ENCODE results near the gene CDH23. TPM values are rescaled to one million over a fixed set of nuclear protein-coding genes. Genes with fewer than 3 reads are reported as not detected.

CDH23 gene
- total and polyA plus RNA-seq, 2 experiments from 2014 or later: 0.30 to 1.5 TPM

DNA sequence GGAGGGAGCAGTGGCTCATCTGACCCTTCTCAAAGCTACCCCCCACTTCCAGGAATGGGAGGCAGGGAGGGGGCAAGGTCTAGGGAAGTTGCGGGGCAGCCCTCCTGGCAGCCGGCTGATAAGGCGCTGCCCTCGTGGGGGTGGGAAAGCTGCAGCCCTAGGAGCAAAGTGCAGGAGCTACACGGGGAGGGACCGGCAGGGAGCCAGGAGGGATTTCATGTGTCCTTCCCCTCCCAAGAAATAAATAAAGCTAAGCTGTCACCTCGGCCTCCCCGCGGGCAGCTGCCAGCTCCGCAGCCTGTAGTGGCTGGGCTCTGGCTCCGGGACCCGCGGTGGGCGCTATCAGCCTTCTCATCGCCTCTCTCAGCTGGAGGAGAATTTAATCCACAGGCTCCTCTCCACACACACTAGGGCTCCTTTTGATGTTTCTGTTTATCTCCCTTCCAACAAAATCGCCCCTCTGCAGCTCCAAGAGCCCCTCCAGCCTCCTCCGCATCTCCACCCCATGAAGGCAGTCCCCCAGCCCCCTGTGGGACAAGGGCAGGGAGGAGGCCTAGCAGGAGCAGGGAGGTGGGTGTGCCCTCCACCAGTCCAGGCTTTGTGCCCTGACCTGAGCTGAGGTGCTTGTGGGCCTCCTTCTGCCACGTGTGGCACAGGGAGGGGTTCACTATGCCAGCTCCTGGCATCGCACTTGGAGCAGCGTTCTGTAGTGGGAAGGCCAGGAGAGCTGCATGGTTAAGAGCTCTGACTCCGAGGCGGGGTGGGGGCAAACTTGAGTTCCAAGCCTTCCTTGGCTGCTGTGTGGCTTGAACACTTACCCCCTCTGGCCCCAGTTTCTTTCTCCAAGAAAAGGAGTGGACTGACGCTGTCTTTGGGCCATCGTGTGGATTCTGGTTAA is 242.4 kb downstream of the CDH23 start:
- TF ChIP-seq EZH2 (IDR thresholded peaks at IDR 0.05; ENCODE audit: borderline replicate concordance): no peak
- TF ChIP-seq EZH2phosphoT487 (IDR thresholded peaks at IDR 0.05; ENCODE audit: low read depth, severe bottlenecking, unreplicated experiment): no peak
- TF ChIP-seq, protein P1, sequence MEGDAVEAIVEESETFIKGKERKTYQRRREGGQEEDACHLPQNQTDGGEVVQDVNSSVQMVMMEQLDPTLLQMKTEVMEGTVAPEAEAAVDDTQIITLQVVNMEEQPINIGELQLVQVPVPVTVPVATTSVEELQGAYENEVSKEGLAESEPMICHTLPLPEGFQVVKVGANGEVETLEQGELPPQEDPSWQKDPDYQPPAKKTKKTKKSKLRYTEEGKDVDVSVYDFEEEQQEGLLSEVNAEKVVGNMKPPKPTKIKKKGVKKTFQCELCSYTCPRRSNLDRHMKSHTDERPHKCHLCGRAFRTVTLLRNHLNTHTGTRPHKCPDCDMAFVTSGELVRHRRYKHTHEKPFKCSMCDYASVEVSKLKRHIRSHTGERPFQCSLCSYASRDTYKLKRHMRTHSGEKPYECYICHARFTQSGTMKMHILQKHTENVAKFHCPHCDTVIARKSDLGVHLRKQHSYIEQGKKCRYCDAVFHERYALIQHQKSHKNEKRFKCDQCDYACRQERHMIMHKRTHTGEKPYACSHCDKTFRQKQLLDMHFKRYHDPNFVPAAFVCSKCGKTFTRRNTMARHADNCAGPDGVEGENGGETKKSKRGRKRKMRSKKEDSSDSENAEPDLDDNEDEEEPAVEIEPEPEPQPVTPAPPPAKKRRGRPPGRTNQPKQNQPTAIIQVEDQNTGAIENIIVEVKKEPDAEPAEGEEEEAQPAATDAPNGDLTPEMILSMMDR (IDR thresholded peaks at IDR 0.05; ENCODE audit: poor library complexity): no peak
- Histone ChIP-seq H3K9me3 (ENCODE audit: low read depth) (no peaks in the 10 kb centered on the region), H3K79me2 (no peaks in the 10 kb centered on the region), H3K4me3 (no peak overlapping the region), H3K36me3 (replicated peaks; ENCODE audit: insufficient read depth, low read depth) (no peaks in the 10 kb centered on the region), H2AFZ (no peak overlapping the region), H3K4me2 (peak overlapping the region; percentile 38), H3K27me3 (no peaks in the 10 kb centered on the region), H4K20me1 (ENCODE audit: insufficient read depth, poor library complexity, severe bottlenecking) (no peaks in the 10 kb centered on the region), H3K9me2 (replicated peaks; ENCODE audit: insufficient read depth) (no peaks in the 10 kb centered on the region), H3K4me1 (ENCODE audit: insufficient read depth) (peaks cover 33% of the 10 kb centered on the region), H3K27ac (peak overlapping the region; percentile 89)
- DNase-seq (ENCODE audit: low spot score): peak; percentile 87
- WGBS (ENCODE audit: low lambda C conversion rate, missing lambda C conversion rate): 39% methylated on average over 24 of the region's 24 CpGs

GRCh38 chr10:71640607-71641006 is 243.9 kb downstream of the CDH23 start:
- TF ChIP-seq EZH2phosphoT487 (IDR thresholded peaks at IDR 0.05; ENCODE audit: low read depth, severe bottlenecking, unreplicated experiment) (no peak), EZH2 (IDR thresholded peaks at IDR 0.05; ENCODE audit: borderline replicate concordance) (no peak)
- TF ChIP-seq, protein P1 (IDR thresholded peaks at IDR 0.05; ENCODE audit: poor library complexity): no peak
- no peak for DNase-seq (ENCODE audit: low spot score)
- H3K4me1 ChIP-seq (ENCODE audit: insufficient read depth): peaks cover 18% of the 10 kb centered on the region

DNA sequence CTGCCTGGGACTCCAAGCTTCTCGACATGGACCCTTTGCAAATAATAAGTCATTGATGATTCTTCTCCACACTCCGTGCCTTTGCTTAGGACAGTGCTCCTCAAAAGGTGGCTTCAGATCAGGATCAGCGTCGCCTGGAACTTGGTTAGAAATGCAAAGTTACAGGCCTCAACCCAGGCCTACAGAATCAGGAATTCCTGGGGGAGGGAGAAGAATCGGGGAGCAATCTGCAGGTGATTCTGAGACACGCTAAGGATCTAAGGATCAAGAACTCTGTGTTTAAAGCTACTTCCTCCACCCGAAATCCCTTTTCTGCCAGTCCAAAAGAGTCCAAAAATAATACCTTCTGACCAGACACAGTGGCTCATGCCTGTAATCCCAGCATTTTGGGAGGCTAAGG is 244.7 kb downstream of the CDH23 start:
- H4K20me1 ChIP-seq (ENCODE audit: insufficient read depth, poor library complexity, severe bottlenecking): no peaks in the 10 kb centered on the region
- H3K27me3 ChIP-seq: no peaks in the 10 kb centered on the region
- H3K9me2 ChIP-seq (replicated peaks; ENCODE audit: insufficient read depth): no peaks in the 10 kb centered on the region
- TF ChIP-seq EZH2 (IDR thresholded peaks at IDR 0.05; ENCODE audit: borderline replicate concordance) (no peak), EZH2phosphoT487 (IDR thresholded peaks at IDR 0.05; ENCODE audit: low read depth, severe bottlenecking, unreplicated experiment) (no peak)
- TF ChIP-seq, protein P1 (IDR thresholded peaks at IDR 0.05; ENCODE audit: poor library complexity): no peak
- H3K27ac ChIP-seq: no peak overlapping the region
- no peaks in the 10 kb centered on the region for H3K9me3 ChIP-seq (ENCODE audit: low read depth)
- H2AFZ ChIP-seq: no peak overlapping the region
- no peak overlapping the region for H3K4me3 ChIP-seq
- no peak for DNase-seq (ENCODE audit: low spot score)
- no peaks in the 10 kb centered on the region for H3K36me3 ChIP-seq (replicated peaks; ENCODE audit: insufficient read depth, low read depth)
- H3K4me2 ChIP-seq: no peak overlapping the region
- no peaks in the 10 kb centered on the region for H3K79me2 ChIP-seq
- WGBS (ENCODE audit: low lambda C conversion rate, missing lambda C conversion rate): 92% methylated on average over 7 of the region's 7 CpGs
- H3K4me1 ChIP-seq (ENCODE audit: insufficient read depth): peaks cover 18% of the 10 kb centered on the region

More at GRCh38 chr10:71640607-71641006, 243.9 kb downstream of the CDH23 start:
- WGBS (ENCODE audit: low lambda C conversion rate, missing lambda C conversion rate): 90% methylated on average over 9 of the region's 9 CpGs
- H3K4me2 ChIP-seq: no peak overlapping the region
- H3K79me2 ChIP-seq: no peaks in the 10 kb centered on the region
- H3K9me2 ChIP-seq (replicated peaks; ENCODE audit: insufficient read depth): no peaks in the 10 kb centered on the region
- no peak overlapping the region for H3K4me3 ChIP-seq
- no peak overlapping the region for H2AFZ ChIP-seq
- no peaks in the 10 kb centered on the region for H3K36me3 ChIP-seq (replicated peaks; ENCODE audit: insufficient read depth, low read depth)
- no peaks in the 10 kb centered on the region for H4K20me1 ChIP-seq (ENCODE audit: insufficient read depth, poor library complexity, severe bottlenecking)
- no peaks in the 10 kb centered on the region for H3K27me3 ChIP-seq
- no peak overlapping the region for H3K27ac ChIP-seq
- H3K9me3 ChIP-seq (ENCODE audit: low read depth): no peaks in the 10 kb centered on the region
